Fibroblast of skin of left biceps (primary cell): ENCODE data around the gene FLVCR2.
"Not testable (repeated sequence)": the region's sequence is repeated elsewhere in the genome, so short reads cannot be mapped to it uniquely, and the experiment has no call there.

Source experiments
- DNase-seq, 2 experiments: peaks; one replicate each; pipeline ENCODE4 v3.0.0-alpha.2; 2013; ENCODE audit warnings: low read depth in 2 of 2

Gene FLVCR2

DNA sequence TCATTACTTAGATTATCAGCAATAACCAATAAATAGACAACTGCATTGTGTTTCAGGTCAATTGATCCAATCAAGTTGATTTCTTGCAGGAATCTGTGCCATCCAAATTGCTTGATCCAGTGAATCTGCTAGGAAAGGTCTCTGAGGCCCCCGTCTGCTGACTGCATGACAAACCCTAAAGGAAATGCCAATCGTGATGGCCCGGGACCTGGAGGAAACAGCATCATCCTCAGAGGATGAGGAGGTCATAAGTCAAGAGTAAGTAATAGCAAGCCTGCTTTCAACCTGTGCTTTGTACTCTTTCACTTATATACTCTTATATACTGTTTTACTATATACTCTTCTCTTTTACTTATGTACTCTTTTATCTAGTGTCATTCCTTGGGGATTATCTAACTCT is 84.5 kb downstream of the FLVCR2 start:
- DNase-seq, result no peak

DNA sequence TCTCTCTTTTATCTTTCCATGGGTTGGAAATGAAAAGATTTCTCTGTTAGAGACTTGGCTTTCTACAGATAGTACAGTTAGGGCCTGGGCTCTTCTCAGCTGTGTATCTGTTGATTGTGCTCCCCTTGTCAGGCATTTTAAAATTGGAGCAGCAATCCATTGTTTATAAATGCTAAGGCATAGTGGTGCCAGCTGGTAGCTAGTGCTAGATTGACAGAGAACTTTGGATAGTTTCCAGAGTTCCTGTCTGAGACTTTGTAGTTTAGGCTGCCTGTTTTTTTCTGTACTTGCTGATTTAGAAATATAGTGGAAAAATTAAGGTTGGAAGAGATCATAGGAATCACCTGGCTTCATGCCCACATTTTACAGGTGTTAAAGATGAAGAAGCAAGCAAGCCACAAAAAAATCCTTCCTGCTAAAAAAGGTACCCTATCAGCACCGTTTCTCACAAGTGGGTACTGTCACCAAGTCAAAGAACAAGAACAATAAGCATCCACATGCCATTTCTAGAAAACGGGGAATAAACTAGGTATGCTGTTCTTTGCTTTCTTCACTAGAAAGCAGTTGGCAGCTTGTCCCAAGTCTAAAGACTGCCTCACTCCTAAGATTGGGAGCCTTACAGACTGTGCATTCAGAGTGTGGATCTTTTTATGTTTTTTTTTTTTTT is 88.8 kb downstream of the FLVCR2 start:
- DNase-seq, result no peak

DNA sequence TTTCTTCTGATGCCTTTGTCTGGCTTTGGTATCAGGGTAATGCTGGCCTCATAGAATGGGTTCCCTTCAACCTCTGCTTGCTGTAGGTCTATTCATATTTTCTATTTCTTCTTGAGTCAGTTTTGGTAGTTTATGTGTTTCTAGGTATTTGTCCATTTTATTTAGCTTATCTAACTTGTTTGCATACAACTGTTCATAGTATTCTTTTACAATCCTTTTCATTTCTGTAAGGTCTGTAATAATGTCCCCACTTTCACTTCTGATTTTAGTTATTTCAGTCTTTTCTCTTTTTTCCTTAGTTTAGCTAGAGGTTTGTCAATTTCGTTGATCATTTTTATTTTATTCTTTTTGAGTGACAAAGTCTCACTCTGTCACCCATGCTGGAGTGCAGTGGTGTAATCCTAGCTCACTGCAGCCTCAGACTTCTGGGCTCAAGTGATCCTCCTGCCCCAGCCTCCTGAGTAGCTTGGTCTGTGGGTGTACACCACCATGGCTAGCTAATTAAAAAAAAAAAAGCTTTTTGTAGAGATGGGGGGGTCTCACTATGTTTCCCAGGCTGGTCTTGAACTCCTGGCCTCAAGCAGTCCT is 94.3 kb downstream of the FLVCR2 start:
- no peak for DNase-seq

DNA sequence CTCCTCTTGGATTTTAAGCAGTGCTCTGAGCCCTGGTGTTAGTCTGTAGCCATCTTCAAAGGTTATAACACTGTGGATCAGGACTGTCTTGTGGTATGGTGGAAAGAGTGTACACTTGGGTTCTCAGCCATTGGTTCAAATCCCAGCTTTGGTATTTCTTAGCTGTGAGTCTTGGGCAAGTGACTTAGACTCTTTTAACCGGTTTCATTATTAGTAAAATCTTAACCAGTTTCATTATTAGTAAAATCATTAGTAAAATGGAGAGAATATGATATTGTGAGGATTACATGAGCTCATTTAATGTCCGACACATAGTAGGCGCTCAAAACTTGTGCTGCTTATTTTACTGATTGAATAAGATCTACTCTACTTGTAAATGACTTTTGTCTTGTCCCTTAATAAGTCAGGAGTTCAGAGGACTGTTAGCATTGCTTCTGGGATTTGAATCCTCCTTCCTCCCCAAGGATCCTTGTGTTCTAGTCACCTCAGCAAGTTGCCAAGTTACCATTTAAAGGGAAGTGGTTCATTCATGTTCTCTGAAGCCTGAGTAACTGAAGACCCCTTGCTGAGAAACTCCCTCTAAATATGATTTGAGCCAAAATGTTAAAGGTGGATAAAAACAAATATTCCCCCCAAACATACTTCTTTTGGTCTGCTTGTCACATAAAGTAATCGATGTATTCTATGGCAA is 95.1 kb downstream of the FLVCR2 start:
- no peak for DNase-seq

DNA sequence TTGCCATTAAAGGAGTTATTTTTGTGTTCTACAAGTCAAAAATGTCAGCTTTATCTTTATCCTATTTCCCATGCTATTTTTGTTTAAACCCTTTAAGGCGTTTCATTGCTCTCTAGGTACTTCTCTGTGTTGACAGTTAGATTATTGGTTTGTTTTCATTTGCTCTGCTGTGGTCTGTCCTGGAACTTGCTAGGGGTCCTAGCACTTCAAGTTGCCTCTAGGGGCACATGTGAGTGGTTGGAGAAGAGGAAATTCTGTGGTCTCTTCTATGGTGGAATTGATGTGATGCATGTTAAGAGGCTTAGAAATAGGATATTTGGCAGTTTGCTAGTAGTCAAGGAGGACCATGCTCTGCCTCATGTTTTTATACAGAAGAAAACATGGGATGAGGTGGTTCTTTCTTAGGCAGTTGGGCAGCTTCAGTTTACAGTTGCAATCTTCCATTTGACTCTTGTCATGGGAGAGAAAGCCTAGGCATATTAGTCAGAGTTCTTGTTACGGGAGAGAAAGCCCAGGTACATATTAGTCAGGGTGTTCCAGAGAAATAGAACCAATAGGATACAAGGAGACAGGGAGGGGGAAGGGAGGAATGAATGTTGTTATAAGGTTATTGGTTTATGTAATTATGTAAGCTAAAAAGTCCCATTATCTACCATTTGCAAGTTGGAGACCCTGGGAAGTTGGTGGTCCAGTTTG is 97.0 kb downstream of the FLVCR2 start:
- no peak for DNase-seq

DNA sequence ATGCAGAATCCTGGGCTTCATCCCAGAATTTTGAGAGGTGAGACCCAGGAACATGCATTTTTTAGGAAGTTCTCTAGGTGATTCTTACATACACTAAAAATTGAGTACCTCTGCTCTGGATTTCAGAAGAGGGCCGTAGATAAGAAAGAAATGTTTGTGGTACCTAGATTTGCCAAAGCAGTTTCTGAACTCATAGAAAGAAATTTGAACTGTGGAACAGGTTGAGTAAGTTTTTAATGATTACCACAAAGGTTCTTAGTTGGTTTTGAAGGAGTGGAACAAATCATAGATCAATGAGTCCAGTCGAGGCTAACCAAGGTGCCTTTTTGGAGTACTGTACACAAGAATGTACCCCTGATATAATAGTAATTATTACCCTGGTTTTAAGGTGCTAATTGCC is 107.5 kb downstream of the FLVCR2 start:
- DNase-seq, result no peak

DNA sequence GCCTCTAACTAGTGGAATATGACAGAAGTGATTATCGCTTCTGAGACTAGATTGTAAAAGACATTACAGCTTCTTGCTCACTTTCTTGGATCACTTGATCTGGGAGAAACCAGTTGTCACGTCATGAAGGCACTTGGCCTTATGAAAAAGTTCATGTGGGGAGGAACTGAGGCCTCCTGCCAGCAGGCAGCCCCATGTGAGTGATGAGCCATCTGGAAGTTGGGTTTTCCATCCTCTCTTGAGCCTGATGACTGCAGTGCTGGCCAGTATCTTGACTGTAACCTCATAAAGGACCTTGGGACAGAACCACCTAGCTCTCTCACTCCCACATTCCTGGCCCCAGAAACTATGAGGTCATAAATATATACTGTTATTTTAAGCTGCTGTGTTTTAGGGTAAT is 110.6 kb downstream of the FLVCR2 start:
- DNase-seq, result no peak

DNA sequence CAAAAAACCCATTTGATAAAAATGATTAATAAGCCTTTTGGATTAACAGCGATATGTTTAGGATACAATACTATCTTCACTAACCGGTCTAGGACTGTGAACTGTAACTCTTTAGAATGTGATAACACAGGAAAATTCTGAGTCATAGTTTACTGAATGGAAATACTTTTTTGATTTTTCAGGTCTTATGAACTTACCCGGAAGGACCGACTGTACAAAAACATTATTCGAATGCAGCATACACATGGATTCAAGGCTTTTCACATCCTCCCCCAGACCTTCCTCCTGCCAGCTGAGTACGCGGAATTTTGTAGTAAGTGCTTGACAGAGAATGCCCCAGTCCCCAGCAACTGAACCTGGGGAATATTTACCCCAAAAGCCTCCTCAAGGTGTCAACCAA is 111.6 kb downstream of the FLVCR2 start:
- no peak for DNase-seq

DNA sequence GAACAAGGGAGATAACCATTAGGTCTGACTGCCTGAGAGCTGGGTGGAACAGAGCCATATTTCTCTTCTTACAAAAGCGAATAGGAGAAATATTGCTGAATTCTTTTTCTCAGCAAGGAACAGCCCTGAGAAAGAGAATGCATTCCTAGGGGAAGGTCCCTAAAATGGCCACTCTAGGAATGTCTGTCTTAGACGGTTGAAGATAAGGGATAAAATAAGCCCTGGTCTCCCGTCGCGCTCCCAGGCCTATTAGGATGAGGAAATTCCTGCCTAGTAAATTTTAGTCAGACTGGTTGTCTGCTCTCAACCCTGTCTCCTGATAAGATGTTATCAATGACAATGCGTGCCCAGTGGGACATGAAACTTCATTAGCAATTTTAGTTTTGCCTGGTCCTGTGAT is 116.6 kb downstream of the FLVCR2 start:
- not testable (repeated sequence) for DNase-seq

DNA sequence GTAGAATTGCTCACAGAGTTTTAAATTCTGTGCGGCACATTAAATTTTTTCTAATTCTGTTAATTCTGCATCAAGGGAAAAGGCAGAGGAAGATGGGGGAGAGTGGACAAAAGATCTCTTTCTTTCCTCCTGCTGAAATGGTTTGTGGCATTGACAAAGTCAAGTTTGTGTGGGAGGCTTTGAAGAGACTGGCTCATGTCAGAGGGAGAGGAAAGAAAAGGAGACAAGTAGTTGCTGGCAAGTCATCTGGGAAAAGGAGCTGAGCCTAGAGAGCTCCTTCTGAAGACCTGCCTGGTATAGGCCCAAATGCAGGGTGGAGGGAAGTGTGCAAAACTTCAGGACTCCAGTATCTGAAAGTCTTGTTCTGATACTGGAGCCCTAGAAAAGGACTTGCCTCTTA is 119.0 kb downstream of the FLVCR2 start:
- no peak for DNase-seq
